ENCODE results near the gene ANKRD11.

GRCh38 chr16:89375021-89375420 is 115.3 kb downstream of the ANKRD11 start:
- TF ChIP-seq YY1 (IDR thresholded peaks at IDR 0.05; ENCODE audit: insufficient read depth, insufficient read length) (no peak), SUZ12 (IDR thresholded peaks at IDR 0.05; ENCODE audit: extremely low read depth, insufficient read depth, insufficient read length) (no peak), ZNF274 (IDR thresholded peaks at IDR 0.05; ENCODE audit: low read depth, low read length) (no peak)
